NCI-H2227 (cell line): Measurements from ENCODE around the gene ATP11A.

Experiments
- DNase-seq: peaks from one replicate; lab custom pipeline; 2025; ENCODE audit not compliant: unreplicated experiment; lab: John Stamatoyannopoulos, UW

The ATP11A gene

GRCh38 chr13:112900691-112901091 is 210.9 kb downstream of the ATP11A start:
- no peak for DNase-seq

GRCh38 chr13:112902101-112902651 is 212.3 kb downstream of the ATP11A start:
- no peak for DNase-seq

DNA sequence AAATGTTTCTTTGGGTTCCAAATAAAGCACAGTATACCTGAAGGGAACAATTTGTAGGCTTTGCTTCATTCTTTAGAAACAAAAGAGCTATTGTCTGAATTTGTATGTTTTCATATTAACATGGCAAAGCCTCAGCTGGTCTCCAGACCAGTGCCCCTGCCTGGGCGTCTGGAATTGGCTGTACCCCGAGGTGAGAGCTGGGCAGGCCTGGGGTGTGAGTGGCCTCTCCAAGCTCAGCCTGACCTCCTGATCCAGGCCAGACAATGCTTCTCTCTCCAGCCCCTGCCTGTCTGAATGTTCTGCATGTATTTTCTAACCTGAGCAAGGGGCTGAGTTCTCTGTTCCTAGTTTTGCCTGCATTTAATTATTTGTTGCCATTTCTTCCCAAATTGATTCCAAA is 212.8 kb downstream of the ATP11A start:
- no peak for DNase-seq

- no peak for DNase-seq
Observed at GRCh38 chr13:112903071-112903577, 213.3 kb downstream of the ATP11A start.

- no peak for DNase-seq
Observed at GRCh38 chr13:112903606-112904195, 213.9 kb downstream of the ATP11A start.

- no peak for DNase-seq
Observed at GRCh38 chr13:112904436-112904960, 214.7 kb downstream of the ATP11A start.

GRCh38 chr13:112905086-112905485 is 215.2 kb downstream of the ATP11A start:
- no peak for DNase-seq

DNA sequence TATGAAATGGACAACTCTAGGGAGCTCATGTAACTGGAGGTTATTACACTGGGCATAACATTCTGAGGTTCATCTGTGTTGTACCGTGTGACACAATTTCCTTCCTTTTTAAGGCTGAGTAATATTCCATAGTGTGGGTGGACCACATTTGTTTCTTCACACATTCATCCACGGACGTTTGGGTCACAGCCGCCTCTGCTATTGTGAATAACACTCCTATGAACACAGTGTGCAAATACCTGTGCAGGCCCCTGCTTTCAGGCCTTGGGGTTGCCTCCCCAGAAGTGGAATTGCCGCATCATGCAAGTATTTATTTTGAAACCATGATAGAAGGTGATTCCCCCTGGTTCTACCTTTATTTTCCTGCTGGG is 215.8 kb downstream of the ATP11A start:
- DNase-seq = no peak

GRCh38 chr13:112905990-112906641 is 216.3 kb downstream of the ATP11A start:
- peak; percentile 45 for DNase-seq

GRCh38 chr13:112907286-112907685 is 217.4 kb downstream of the ATP11A start:
- DNase-seq = no peak

GRCh38 chr13:112907871-112908331 is 218.1 kb downstream of the ATP11A start:
- no peak for DNase-seq

GRCh38 chr13:112908342-112908741 is 218.5 kb downstream of the ATP11A start:
- no peak for DNase-seq

DNA sequence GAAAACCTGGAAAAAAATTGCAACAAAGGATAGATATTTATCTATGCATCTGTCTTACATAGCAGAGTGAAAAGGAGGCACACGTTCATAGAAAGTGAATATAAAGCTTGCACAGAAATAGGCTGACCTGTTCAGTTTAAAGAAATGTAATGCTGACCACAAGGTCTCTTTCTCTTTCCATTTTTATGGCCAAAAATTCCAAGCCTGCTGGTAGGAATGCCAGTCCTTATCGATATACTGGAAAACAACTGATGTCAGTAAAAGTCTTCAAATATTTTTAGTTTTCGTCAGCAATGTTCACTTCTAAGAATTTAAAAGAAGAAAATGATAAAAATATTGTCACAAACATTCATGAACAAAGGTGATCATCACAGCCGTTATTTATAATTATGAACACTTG is 220.2 kb downstream of the ATP11A start:
- DNase-seq = no peak

DNA sequence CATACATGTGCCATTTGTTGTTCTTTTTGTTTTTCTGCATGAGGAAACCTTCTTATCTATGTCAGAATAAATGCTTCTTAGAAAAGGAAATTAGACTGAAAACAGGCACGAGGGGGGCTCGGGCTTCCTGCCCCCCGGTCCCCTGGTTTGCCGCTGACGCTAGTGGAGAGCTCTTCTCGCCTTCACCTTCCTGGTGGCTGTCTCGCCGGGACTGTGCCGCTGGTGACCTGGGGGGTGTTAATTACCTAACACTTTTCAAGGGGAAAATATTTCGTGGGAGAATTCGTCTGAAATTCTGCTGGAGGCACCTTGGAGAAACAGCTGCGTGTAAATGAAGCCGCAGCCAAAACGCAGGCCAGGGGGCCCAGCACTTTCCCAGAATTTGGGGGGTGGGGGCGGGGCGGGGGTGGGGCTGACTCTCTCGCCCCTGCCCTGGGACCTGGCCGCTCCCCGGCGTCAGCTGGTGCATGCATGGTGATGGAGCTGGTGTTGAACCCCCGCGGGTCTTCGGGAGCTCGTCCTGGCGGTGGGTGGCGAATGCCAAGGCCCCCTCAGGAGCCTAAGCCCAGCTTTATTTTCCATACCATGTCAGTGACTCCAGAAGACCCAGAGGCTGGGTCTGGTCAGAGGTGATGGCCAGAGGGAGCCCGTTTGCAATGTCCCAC is 220.9 kb downstream of the ATP11A start:
- no peak for DNase-seq

- no peak for DNase-seq
Observed at GRCh38 chr13:112911285-112911701, 221.5 kb downstream of the ATP11A start.

DNA sequence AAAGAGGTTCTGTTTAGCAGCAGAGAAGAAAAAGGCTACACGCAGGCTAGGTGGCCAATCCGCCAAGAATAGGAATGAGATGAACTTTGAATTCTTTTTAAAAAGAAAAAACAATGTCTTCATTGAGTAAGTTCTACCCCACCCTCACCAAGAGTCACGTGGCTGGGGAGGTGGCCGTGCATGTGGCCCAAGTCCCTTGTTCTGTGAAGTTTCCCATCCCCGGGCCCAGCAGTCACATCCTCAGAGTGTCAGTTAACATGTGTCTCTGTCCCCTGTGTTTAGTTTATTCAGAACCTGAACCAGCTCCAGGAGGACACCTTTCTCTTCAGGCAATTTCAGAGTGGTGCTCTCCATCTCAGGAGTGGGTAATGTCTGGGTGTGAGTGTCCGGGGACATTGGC is 222.0 kb downstream of the ATP11A start:
- DNase-seq = no peak

DNA sequence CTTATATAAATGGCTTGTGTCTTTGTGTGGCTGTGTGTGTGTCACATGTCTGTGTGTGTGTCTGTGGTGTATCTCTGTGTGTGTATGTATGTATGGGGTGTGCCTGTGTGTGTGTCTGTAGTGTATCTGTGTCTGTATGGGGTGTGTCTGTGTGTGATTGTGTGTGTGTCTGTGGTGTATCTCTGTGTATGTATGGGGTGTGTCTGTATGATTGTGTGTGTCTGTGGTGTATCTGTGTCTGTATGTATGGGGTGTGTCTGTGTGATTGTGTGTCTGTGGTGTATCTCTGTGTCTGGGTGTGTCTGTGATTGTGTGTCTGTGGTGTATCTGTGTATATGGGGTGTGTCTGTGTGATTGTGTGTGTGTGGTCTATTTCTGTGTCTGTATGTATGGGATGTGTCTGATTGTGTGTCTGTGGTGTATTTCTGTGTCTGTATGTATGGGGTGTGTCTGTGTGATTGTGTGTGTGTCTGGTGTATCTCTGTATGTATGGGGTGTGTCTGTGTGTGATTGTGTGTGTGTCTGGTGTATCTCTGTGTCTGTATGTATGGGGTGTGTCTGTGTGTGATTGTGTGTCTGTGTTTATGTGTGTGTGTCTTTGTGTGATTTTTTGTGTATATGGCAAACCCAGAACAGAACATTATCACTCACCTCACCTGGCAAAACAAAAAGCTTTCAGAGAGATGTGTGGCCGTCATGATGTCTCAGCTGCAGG is 223.0 kb downstream of the ATP11A start:
- DNase-seq = no peak

- no peak for DNase-seq
Observed at GRCh38 chr13:112916296-112916695, 226.5 kb downstream of the ATP11A start.

DNA sequence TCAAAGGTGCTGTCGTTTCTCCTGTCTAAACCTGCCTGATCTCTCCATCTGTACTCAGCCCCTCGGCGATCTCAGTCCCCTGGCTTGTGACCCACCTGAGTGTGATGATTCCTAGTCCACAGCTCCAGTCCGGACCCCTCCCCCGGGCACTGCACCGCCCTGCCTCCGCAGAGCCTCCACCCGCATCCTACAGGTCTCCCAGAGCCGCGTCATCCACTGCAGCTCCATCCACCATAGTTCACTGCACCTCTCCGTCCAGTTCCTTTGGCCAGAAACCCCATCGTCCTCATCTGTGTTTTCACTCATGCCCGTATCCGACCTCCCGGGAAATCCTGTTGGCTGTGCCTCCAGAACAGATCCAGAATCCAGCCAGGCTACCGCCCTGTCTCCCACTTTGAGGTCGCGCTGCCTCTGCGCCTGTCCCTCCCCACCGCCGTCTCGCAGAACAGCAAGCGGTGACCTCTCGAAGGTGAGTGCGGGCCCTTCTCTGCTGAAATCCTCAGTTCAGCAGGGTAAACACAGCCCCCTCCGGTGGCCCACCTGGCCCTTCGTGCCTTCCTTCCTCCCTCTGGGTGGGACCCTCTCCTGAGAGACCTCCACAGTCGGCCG is 227.3 kb downstream of the ATP11A start:
- no peak for DNase-seq

DNA sequence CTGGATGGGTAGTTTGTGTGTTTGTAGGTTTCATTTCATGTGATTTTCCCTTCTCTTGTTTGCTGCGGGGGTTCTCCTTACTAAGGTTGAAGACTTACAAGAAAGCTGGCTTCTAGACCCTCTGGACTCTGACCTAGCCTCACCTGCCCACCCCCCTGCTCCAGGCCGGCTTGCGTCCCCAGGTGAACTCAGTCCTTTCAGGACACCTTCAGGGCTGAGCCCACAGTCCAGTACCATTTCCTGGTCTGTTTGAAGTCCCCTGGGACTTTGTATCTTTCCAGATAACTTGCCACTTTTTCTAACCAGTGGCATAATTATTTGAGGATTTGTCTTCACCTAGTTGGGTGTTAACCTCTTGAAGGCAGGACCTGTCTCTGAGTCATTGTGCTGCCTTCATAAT is 227.9 kb downstream of the ATP11A start:
- no peak for DNase-seq

DNA sequence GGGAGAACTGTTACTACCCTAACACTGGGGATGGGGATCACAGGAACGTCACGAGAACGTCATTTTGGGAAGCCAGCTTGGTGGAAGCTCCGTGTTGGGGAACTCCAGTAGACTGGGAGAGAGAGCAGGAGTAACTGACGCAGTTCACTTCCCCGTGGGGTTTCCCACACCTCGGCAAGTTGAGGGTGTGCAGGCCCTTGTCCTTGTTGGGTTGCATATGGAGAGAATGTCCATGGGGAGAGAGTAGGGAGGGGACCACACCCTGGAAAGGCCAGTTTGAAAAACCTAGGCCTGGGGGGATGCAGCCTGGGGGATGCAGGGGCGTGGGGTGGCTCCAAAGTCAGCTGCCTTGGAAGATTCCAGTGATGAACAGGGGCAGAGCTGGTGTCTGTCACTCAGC is 228.4 kb downstream of the ATP11A start:
- DNase-seq = no peak
